ENCODE measurements around the gene PRRX2.

PRRX2 gene

DNA sequence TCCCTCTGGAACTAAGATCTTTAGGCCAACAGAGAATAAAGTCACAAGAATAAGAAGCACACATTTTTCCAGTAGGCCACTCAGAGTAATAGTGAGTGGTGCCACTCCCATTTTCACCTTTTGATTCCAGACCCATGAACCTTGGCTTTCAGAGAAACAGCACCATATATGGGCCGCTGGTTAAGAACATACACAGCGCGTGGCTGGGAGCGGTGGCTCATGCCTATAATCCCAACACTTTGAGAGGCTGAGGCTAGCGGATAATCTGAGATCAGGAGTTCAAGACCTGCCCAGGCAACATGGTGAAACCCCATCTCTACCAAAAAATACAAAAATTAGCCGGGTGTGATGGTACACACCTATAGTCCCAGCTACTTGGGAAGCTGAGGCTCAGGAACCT lies 103.0 kb downstream of the PRRX2 start:
- no peak overlapping the region for H3K4me3 ChIP-seq (ENCODE audit: low read depth, low read length)
- TF ChIP-seq, protein P1, sequence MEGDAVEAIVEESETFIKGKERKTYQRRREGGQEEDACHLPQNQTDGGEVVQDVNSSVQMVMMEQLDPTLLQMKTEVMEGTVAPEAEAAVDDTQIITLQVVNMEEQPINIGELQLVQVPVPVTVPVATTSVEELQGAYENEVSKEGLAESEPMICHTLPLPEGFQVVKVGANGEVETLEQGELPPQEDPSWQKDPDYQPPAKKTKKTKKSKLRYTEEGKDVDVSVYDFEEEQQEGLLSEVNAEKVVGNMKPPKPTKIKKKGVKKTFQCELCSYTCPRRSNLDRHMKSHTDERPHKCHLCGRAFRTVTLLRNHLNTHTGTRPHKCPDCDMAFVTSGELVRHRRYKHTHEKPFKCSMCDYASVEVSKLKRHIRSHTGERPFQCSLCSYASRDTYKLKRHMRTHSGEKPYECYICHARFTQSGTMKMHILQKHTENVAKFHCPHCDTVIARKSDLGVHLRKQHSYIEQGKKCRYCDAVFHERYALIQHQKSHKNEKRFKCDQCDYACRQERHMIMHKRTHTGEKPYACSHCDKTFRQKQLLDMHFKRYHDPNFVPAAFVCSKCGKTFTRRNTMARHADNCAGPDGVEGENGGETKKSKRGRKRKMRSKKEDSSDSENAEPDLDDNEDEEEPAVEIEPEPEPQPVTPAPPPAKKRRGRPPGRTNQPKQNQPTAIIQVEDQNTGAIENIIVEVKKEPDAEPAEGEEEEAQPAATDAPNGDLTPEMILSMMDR (IDR thresholded peaks at IDR 0.05; ENCODE audit: borderline replicate concordance, insufficient read depth, low read depth, low read length), result no peak

- no peak overlapping the region for H3K4me3 ChIP-seq (ENCODE audit: low read depth, low read length)
- TF ChIP-seq, protein P1 (IDR thresholded peaks at IDR 0.05; ENCODE audit: borderline replicate concordance, insufficient read depth, low read depth, low read length), result no peak
These were observed 104.2 kb downstream of the PRRX2 start for GRCh38 chr9:129769669-129770068.

GRCh38 chr9:129770741-129771140 lies 105.3 kb downstream of the PRRX2 start:
- TF ChIP-seq, protein P1 (IDR thresholded peaks at IDR 0.05; ENCODE audit: borderline replicate concordance, insufficient read depth, low read depth, low read length), result no peak
- H3K4me3 ChIP-seq (ENCODE audit: low read depth, low read length), result no peak overlapping the region

All from GM12875 (cell line).